Measurements from ENCODE around the gene C6orf52. TPM values are rescaled to one million over a fixed set of nuclear protein-coding genes. Genes with fewer than 3 reads are reported as not detected.

Gene C6orf52
- total RNA-seq, 1 experiment from 2014 or later = 6.2 TPM

GRCh38 chr6:10723567-10723881, 29.1 kb upstream of the C6orf52 start:
- BruUV-seq (replicated peaks) = no TSS peak
- Histone ChIP-seq H3K79me2 (ENCODE audit: low read depth) (peaks cover 14% of the 10 kb centered on the region), H3K27me3 (ENCODE audit: insufficient read depth, low read depth) (no peaks in the 10 kb centered on the region), H3K36me3 (ENCODE audit: low read depth) (no peaks in the 10 kb centered on the region), H3K4me2 (peak overlapping the region; percentile 90), H4K20me1 (ENCODE audit: insufficient read depth) (no peaks in the 10 kb centered on the region), H3K9me3 (ENCODE audit: insufficient read depth, low read depth) (no peaks in the 10 kb centered on the region), H3K4me3 (peak overlapping the region; percentile 96), H2AFZ (peak overlapping the region; percentile 91; the same call in 1 of the 2 replicates), H3K4me1 (replicated peaks; ENCODE audit: insufficient read depth) (0 out of 2 replicates have a peak, but pooled peaks cover 10% of the 10 kb centered on the region), H3K9me2 (ENCODE audit: insufficient read depth) (no peaks in the 10 kb centered on the region), H3F3A (ENCODE audit: insufficient read depth, low read depth) (peaks cover 10% of the 10 kb centered on the region; the same call in 1 of the 2 replicates), H3K27ac (peak overlapping the region; percentile 85)
- intact Hi-C loops (cut with micrococcal nuclease; ENCODE audit: unreplicated experiment) = loop anchor here (2.0 to 10.0 kb wide), 2 partner anchors 37 to 209 kb away; no protein-coding TSS in a partner anchor
- DNase-seq = no peak
- POLR2A ChIA-PET (ENCODE audit: unreplicated experiment) = no interaction called here
- CTCF ChIA-PET = no interaction called here
- TF ChIP-seq CTCF (conservative IDR thresholded peaks at IDR 0.05) = no peak
- TF ChIP-seq EZH2 (IDR thresholded peaks at IDR 0.05; ENCODE audit: low read depth) = no peak

- CTCF ChIA-PET = interaction anchor here (0.5 to 1.2 kb wide), 3 partner anchors 23 to 28 kb away, joined by 4 to 7 read pairs (median 5); partner anchors contain the start of genes PAK1IP1 and TMEM14B
- TSS peak; percentile 55 for BruUV-seq (replicated peaks)
Measured at GRCh38 chr6:10722820-10723566, 28.6 kb upstream of the C6orf52 start, which contains the start of gene TMEM14C. Gene TMEM14C (plus strand): TSS chr6:10723070. CDS start chr6:10724614, 1,544 bp downstream.

More at GRCh38 chr6:10722820-10723566, 28.6 kb upstream of the C6orf52 start, which contains the start of gene TMEM14C:
- intact Hi-C loops (cut with micrococcal nuclease; ENCODE audit: unreplicated experiment) = loop anchor here (1.0 to 10.0 kb wide), 4 partner anchors 24 to 208 kb away; partner anchors contain the start of genes C6orf52, PAK1IP1 and TMEM14B
- Histone ChIP-seq H4K20me1 (ENCODE audit: insufficient read depth) (no peaks in the 10 kb centered on the region), H3K9me3 (ENCODE audit: insufficient read depth, low read depth) (no peaks in the 10 kb centered on the region), H3K4me1 (replicated peaks; ENCODE audit: insufficient read depth) (0 out of 2 replicates have a peak, but pooled peaks cover 10% of the 10 kb centered on the region), H3K79me2 (ENCODE audit: low read depth) (peaks cover 14% of the 10 kb centered on the region), H2AFZ (peak within 1 kb of the TSS; percentile 91), H3K27me3 (ENCODE audit: insufficient read depth, low read depth) (no peaks in the 10 kb centered on the region), H3K4me3 (peak within 1 kb of the TSS; percentile 96), H3K9me2 (ENCODE audit: insufficient read depth) (no peaks in the 10 kb centered on the region), H3F3A (ENCODE audit: insufficient read depth, low read depth) (peaks cover 10% of the 10 kb centered on the region; the same call in 1 of the 2 replicates), H3K36me3 (ENCODE audit: low read depth) (no peaks in the 10 kb centered on the region), H3K4me2 (peak within 1 kb of the TSS; percentile 90), H3K27ac (peak within 1 kb of the TSS; percentile 85)
- no peak for TF ChIP-seq CTCF (conservative IDR thresholded peaks at IDR 0.05)
- no peak for TF ChIP-seq EZH2 (IDR thresholded peaks at IDR 0.05; ENCODE audit: low read depth)
- POLR2A ChIA-PET (ENCODE audit: unreplicated experiment) = interaction anchor here (0.5 to 1.2 kb wide), 12 partner anchors 12 to 371 kb away, joined by 3 to 15 read pairs (median 4); partner anchors contain the start of genes C6orf52, MAK, PAK1IP1 and SMIM13
- DNase-seq = peak; percentile 85 to 99

All from PC-9 (cell line).